ENCODE results near the gene EXOSC3.

The EXOSC3 gene

DNA sequence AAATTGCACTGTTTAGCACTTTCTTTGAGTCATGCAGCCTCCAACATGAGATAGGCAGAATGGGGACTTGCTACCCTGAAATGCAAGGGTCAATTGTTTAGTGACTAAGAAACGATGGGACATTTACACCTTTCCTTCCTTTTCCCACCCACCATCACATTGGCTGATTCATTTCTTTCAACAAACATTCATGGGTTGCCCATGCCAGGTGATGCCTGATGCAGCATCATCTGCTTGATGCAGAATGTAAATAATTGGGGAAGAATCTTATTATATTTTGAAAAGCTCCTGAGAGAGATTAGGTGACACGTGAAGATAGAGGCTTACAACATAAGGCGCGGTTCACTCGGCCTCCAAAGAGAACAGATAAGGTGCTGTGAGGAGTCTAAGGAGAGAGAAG is 35.7 kb downstream of the EXOSC3 start:
- in situ Hi-C loops (cut with HindIII; ENCODE audit: low sequenced_read_pairs), result loop anchor here (25.0 kb wide), 2 partner anchors 363 to 638 kb away; partner anchors contain the start of gene ALDH1B1
- H3K4me3 ChIP-seq (ENCODE audit: low read depth, low read length), result no peak overlapping the region
- TF ChIP-seq, protein P1, sequence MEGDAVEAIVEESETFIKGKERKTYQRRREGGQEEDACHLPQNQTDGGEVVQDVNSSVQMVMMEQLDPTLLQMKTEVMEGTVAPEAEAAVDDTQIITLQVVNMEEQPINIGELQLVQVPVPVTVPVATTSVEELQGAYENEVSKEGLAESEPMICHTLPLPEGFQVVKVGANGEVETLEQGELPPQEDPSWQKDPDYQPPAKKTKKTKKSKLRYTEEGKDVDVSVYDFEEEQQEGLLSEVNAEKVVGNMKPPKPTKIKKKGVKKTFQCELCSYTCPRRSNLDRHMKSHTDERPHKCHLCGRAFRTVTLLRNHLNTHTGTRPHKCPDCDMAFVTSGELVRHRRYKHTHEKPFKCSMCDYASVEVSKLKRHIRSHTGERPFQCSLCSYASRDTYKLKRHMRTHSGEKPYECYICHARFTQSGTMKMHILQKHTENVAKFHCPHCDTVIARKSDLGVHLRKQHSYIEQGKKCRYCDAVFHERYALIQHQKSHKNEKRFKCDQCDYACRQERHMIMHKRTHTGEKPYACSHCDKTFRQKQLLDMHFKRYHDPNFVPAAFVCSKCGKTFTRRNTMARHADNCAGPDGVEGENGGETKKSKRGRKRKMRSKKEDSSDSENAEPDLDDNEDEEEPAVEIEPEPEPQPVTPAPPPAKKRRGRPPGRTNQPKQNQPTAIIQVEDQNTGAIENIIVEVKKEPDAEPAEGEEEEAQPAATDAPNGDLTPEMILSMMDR (IDR thresholded peaks at IDR 0.05; ENCODE audit: low read depth, low read length, missing control alignments), result no peak
- no peak for DNase-seq (ENCODE audit: low read depth)

DNA sequence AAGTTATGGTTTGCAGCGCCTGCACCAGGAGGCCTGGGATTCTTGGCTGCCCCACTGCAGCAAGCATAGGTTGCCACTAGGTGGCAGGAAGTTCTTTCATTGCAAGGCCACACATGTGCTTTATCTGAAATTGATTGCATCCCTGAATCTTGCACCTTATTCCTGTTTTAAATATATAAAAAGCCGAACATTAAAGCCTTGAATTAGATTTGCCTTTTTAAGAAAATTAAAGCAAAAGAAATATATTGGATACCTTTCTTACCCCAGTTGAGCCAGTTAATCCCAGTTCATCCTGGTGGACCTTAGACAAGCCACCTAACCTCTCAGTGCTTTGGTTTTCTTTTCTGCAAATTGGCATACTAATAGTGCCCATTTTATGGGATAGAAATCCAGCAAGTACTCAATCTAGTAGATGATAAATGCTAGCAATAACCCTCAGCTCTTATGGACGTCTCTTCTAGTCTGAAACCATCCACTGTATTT is 37.6 kb downstream of the EXOSC3 start:
- in situ Hi-C loops (cut with HindIII; ENCODE audit: low sequenced_read_pairs), result loop anchor here (25.0 kb wide), 2 partner anchors 365 to 640 kb away; partner anchors contain the start of gene ALDH1B1
- TF ChIP-seq, protein P1 (IDR thresholded peaks at IDR 0.05; ENCODE audit: low read depth, low read length, missing control alignments), result peak; percentile 97
- H3K4me3 ChIP-seq (ENCODE audit: low read depth, low read length), result no peak overlapping the region
- DNase-seq (ENCODE audit: low read depth), result peak; percentile 46

DNA sequence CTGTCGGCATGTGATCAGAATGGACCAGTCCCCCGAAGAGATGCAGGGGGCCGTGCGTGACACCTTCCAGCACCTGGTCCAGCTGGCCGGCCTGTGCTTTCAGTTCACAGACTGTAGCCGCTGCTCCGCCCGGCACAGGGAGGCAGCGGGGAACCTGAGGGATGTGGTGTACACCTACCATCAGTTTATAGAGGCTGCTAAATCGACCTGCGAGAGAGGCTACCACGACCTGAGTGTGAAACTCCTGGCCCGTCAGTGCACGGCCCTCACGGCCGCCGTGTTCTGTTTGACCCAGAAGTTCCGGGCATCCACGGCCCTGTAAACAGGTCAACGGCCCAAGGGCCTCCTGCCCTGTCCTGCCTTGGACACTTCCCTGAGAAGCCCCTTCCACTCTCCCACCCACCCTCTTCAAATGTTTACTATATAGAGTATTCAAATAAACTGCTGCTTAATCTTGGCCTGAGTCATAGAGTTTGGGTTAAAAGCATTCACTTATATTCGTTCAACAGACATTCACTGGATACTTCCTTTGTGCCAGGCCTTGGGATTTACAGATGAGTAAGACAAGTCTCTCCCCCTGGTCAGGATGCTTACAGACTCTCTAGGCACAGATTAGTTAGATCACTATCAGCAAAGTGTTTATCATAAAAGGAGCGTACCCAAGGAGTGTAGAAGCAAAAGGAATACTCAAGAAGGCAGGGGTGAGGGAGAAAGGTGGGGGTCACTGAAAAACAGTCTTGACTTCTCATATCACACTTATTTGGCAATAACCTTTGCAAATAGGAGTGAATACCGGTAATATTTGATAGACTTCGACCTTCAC is 38.2 kb downstream of the EXOSC3 start:
- in situ Hi-C loops (cut with HindIII; ENCODE audit: low sequenced_read_pairs), result loop anchor here (25.0 kb wide), 2 partner anchors 366 to 641 kb away; partner anchors contain the start of gene ALDH1B1
- no peak for DNase-seq (ENCODE audit: low read depth)
- TF ChIP-seq, protein P1 (IDR thresholded peaks at IDR 0.05; ENCODE audit: low read depth, low read length, missing control alignments), result no peak
- no peak overlapping the region for H3K4me3 ChIP-seq (ENCODE audit: low read depth, low read length)

DNA sequence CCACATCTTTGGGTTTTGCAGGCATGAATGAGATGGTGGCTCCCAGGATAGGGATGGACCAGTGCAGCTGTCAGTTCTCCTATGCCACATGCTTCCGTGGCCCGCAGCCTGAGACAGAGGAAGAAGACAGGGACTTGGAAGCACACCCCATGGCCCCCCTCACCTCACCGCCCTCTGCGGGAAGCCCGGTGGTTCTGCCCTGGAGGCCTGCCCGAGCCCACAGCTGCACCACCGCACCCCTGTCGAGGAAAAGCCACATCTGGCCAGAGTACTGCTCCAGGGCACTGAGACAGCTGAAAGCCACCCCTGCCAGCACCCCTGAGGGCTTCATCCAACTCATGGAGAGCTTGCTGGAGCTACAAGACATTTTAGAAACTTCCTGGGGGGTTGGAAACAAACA is 38.9 kb downstream of the EXOSC3 start:
- TF ChIP-seq, protein P1 (IDR thresholded peaks at IDR 0.05; ENCODE audit: low read depth, low read length, missing control alignments), result no peak
- no peak overlapping the region for H3K4me3 ChIP-seq (ENCODE audit: low read depth, low read length)
- no peak for DNase-seq (ENCODE audit: low read depth)
- in situ Hi-C loops (cut with HindIII; ENCODE audit: low sequenced_read_pairs), result loop anchor here (25.0 kb wide), 2 partner anchors 366 to 641 kb away; partner anchors contain the start of gene ALDH1B1

DNA sequence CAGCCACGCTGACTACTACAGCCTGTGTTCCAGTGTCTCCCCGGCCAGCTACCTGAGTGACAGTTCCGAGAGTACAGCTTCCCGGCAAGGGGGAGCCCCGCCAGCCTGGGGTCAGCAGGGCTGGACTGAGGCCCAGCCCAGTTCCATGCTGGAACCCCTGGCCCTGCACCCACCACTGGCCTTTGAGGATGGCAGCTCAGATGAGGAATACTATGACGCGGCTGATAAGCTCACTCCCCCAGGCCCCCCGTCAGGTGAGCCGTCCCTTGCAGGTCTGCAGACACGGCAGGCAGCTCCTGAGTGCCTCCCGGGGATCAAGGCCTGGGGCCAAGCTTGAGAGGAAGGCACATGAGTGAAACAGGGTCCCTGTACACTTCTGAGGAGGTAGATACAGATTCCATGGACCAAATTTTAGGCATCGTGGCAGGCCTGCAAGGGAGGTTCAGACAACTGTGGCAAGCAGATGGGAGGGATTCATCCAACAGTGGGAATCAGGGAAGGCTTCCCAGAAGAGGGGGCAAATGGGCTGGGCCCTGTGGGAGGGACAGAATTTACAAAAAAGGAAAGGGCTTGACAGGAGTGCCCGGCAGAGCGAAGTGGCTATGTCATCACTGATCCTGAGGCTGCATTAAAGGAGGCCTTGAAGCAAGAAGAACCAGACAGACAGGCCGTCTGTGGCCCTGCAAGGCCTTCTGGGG is 44.1 kb downstream of the EXOSC3 start:
- in situ Hi-C loops (cut with HindIII; ENCODE audit: low sequenced_read_pairs), result loop anchor here (25.0 kb wide), 2 partner anchors 372 to 647 kb away; partner anchors contain the start of gene ALDH1B1
- H3K4me3 ChIP-seq (ENCODE audit: low read depth, low read length), result no peak overlapping the region
- no peak for DNase-seq (ENCODE audit: low read depth)
- TF ChIP-seq, protein P1 (IDR thresholded peaks at IDR 0.05; ENCODE audit: low read depth, low read length, missing control alignments), result no peak

DNA sequence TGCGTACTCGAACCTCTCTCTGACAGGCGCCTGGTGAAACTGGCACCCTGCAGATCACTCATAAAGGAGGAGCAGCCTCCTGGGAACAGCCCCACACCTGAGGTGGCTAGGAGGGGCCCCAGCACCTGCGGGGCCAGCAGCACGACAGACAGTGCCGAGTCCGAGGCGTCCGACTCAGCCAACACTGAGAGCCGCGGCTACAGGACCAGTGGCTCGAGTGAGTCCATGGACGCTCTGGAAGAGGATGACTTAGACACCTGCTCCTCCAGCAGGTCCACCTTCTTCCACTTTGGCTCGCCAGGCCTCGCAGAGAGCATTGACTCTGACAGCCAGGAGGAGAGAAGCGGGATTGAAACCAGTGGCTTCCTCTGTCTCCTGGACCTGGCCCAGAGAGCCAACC is 44.7 kb downstream of the EXOSC3 start:
- H3K4me3 ChIP-seq (ENCODE audit: low read depth, low read length), result no peak overlapping the region
- DNase-seq (ENCODE audit: low read depth), result no peak
- TF ChIP-seq, protein P1 (IDR thresholded peaks at IDR 0.05; ENCODE audit: low read depth, low read length, missing control alignments), result no peak
- in situ Hi-C loops (cut with HindIII; ENCODE audit: low sequenced_read_pairs), result loop anchor here (25.0 kb wide), 2 partner anchors 372 to 647 kb away; partner anchors contain the start of gene ALDH1B1

Measured in astrocyte of the cerebellum (primary cell).